ENCODE measurements around the gene ST3GAL3.

GRCh38 chr1:43706598-43707189, 642 bp upstream of the ST3GAL3 start:
- no peak for TF ChIP-seq CTCF (IDR thresholded peaks at IDR 0.05)
- TF ChIP-seq POLR2A (IDR thresholded peaks at IDR 0.05), result no peak

All from Peyer's patch (tissue), 4 donors.